Activated CD8-positive, alpha-beta T cell treated with anti-CD3 and anti-CD28 coated beads for 36 hours (primary cell): ENCODE data around the gene DNAH8. TPM values are rescaled to one million over a fixed set of nuclear protein-coding genes. Genes with fewer than 3 reads are reported as not detected.

ENCODE experiments used
- ATAC-seq: fragments of 200-7000 bp; cut with Tn5 transposase; one replicate; pipeline ENCODE4 v1.10.0; 2021; ENCODE audit warnings: mild to moderate bottlenecking, moderate library complexity
- CTCF ChIA-PET: fragments of 350-600 bp; sonication (Branson Sonifier 250); formaldehyde crosslinking; loops from one replicate; lab custom pipeline; 2021; ENCODE audit warnings: antibody characterized with exemption; lab: Charles Lee
- POLR2A ChIA-PET: fragments of 350-600 bp; sonication (Branson Sonifier 250); formaldehyde crosslinking; loops from one replicate; lab custom pipeline; 2021; ENCODE audit warnings: antibody characterized with exemption; lab: Charles Lee
- DNase-seq: peaks from one replicate; pipeline ENCODE4 v3.0.0-alpha.2; 2020
- H3K27ac Mint-ChIP-seq: one replicate; pipeline ENCODE4 v1.8.0; 2021; ENCODE audit warnings: mild to moderate bottlenecking, mixed read lengths
- H3K27me3 Mint-ChIP-seq: one replicate; pipeline ENCODE4 v1.8.0; 2021; ENCODE audit warnings: mixed read lengths
- H3K36me3 Mint-ChIP-seq: one replicate; pipeline ENCODE4 v1.8.0; 2021; ENCODE audit warnings: low read depth, mixed read lengths
- H3K4me1 Mint-ChIP-seq: one replicate; pipeline ENCODE4 v1.8.0; 2021; ENCODE audit warnings: low read depth, mixed read lengths
- H3K4me3 Mint-ChIP-seq: one replicate; pipeline ENCODE4 v1.8.0; 2021; ENCODE audit warnings: mild to moderate bottlenecking, moderate library complexity, mixed read lengths
- H3K9me3 Mint-ChIP-seq: one replicate; pipeline ENCODE4 v1.8.0; 2021; ENCODE audit warnings: mixed read lengths
- CTCF ChIP-seq: fragments of 200-600 bp; IDR thresholded peaks from one replicate; pipeline ENCODE4 v1.8.0; 2022; ENCODE audit warnings: antibody characterized with exemption, mild to moderate bottlenecking
- intact Hi-C: fragments of 100-400 bp; cut with micrococcal nuclease; formaldehyde crosslinking; loops from one replicate; pipeline ENCODE4 v1.10.0; 2022
- total RNA-seq, 2 experiments: library from RNA; stranded (reverse); gene quantifications; one replicate each; pipeline ENCODE4 v1.2.3, GENCODE V29; 2021

The DNAH8 gene
- total RNA-seq, 2 experiments from 2014 or later: not detected

- Mint-ChIP-seq H3K27me3 (no peaks in the 10 kb centered on the region), H3K4me3 (no peak overlapping the region), H3K4me1 (peaks cover 15% of the 10 kb centered on the region), H3K9me3 (no peaks in the 10 kb centered on the region), H3K27ac (no peak overlapping the region), H3K36me3 (peaks cover 17% of the 10 kb centered on the region)
- no peak for ATAC-seq
- no peak for DNase-seq
- ChIA-PET CTCF (interaction anchor here (1.2 kb wide), 1 partner anchor 11 kb away, joined by 4 read pairs; no protein-coding TSS in a partner anchor), POLR2A (no interaction called here)
- intact Hi-C loops: no loop called here
- TF ChIP-seq CTCF: no peak
These were observed 27.6 kb upstream of the DNAH8 start for GRCh38 chr6:38687549-38687948.

GRCh38 chr6:38688579-38689087, 26.5 kb upstream of the DNAH8 start:
- H3K27ac Mint-ChIP-seq: no peak overlapping the region
- no peak for TF ChIP-seq CTCF
- CTCF ChIA-PET: interaction anchor here (1.2 kb wide), 1 partner anchor 12 kb away, joined by 4 read pairs; no protein-coding TSS in a partner anchor
- no peaks in the 10 kb centered on the region for H3K27me3 Mint-ChIP-seq
- H3K4me1 Mint-ChIP-seq: peaks cover 20% of the 10 kb centered on the region
- no peak overlapping the region for H3K4me3 Mint-ChIP-seq
- DNase-seq: no peak
- no peak for ATAC-seq
- POLR2A ChIA-PET: interaction anchor here (0.7 kb wide), 1 partner anchor 151 kb away, joined by 3 read pairs; no protein-coding TSS in a partner anchor
- peaks cover 18% of the 10 kb centered on the region for H3K36me3 Mint-ChIP-seq
- intact Hi-C loops: no loop called here
- H3K9me3 Mint-ChIP-seq: no peaks in the 10 kb centered on the region

- Mint-ChIP-seq H3K4me3 (no peak overlapping the region), H3K36me3 (peaks cover 50% of the 10 kb centered on the region), H3K4me1 (peaks cover 35% of the 10 kb centered on the region), H3K27ac (peak overlapping the region; percentile 48), H3K27me3 (no peaks in the 10 kb centered on the region), H3K9me3 (peaks cover 14% of the 10 kb centered on the region)
- DNase-seq: no peak
- intact Hi-C loops: no loop called here
- ChIA-PET CTCF (no interaction called here), POLR2A (no interaction called here)
- no peak for ATAC-seq
- no peak for TF ChIP-seq CTCF
These were observed 19.7 kb upstream of the DNAH8 start for GRCh38 chr6:38695227-38695900.

- no peak for DNase-seq
- peaks cover 37% of the 10 kb centered on the region for H3K4me1 Mint-ChIP-seq
- H3K27me3 Mint-ChIP-seq: no peaks in the 10 kb centered on the region
- no peak overlapping the region for H3K4me3 Mint-ChIP-seq
- CTCF ChIA-PET: no interaction called here
- H3K36me3 Mint-ChIP-seq: peaks cover 55% of the 10 kb centered on the region
- ATAC-seq: no peak
- H3K27ac Mint-ChIP-seq: no peak overlapping the region
- no peak for TF ChIP-seq CTCF
- POLR2A ChIA-PET: no interaction called here
- peaks cover 16% of the 10 kb centered on the region for H3K9me3 Mint-ChIP-seq
- intact Hi-C loops: no loop called here
These were observed 19.2 kb upstream of the DNAH8 start for GRCh38 chr6:38695933-38696332.

GRCh38 chr6:38696345-38696744, 18.8 kb upstream of the DNAH8 start:
- H3K9me3 Mint-ChIP-seq: peaks cover 16% of the 10 kb centered on the region
- H3K4me1 Mint-ChIP-seq: peaks cover 37% of the 10 kb centered on the region
- peaks cover 60% of the 10 kb centered on the region for H3K36me3 Mint-ChIP-seq
- H3K27ac Mint-ChIP-seq: no peak overlapping the region
- H3K27me3 Mint-ChIP-seq: no peaks in the 10 kb centered on the region
- intact Hi-C loops: no loop called here
- H3K4me3 Mint-ChIP-seq: no peak overlapping the region
- DNase-seq (no peak), ATAC-seq (no peak)
- TF ChIP-seq CTCF: no peak
- POLR2A ChIA-PET: no interaction called here
- CTCF ChIA-PET: no interaction called here
